BE2C (cell line): ENCODE measurements around the gene DAB1.

Experiments used
- DNase-seq: peaks from one replicate; pipeline ENCODE4 v3.0.0-alpha.2; 2020
- H3K27me3 ChIP-seq: fragments of 250-450 bp; sonication (Bioruptor Pico); 2 replicates; pipeline ENCODE4 v1.5.1; 2020; ENCODE audit warnings: mild to moderate bottlenecking
- H3K36me3 ChIP-seq: fragments of 250-450 bp; sonication (Bioruptor Pico); 2 replicates; pipeline ENCODE4 v1.5.1; 2020; ENCODE audit warnings: mild to moderate bottlenecking
- H3K4me1 ChIP-seq: fragments of 250-450 bp; sonication (Bioruptor Pico); 2 replicates; pipeline ENCODE4 v1.5.1; 2020
- H3K4me3 ChIP-seq: 2 replicates; pipeline ENCODE4 v1.5.1; 2011; ENCODE audit warnings: low read depth, low read length
- H3K9me3 ChIP-seq: fragments of 250-450 bp; sonication (Bioruptor Pico); 2 replicates; pipeline ENCODE4 v1.5.1; 2020
- CTCF ChIP-seq: IDR thresholded peaks from 2 replicates; pipeline ENCODE4 v1.5.1; 2012; ENCODE audit warnings: mild to moderate bottlenecking, low read depth, low read length

Gene DAB1

DNA sequence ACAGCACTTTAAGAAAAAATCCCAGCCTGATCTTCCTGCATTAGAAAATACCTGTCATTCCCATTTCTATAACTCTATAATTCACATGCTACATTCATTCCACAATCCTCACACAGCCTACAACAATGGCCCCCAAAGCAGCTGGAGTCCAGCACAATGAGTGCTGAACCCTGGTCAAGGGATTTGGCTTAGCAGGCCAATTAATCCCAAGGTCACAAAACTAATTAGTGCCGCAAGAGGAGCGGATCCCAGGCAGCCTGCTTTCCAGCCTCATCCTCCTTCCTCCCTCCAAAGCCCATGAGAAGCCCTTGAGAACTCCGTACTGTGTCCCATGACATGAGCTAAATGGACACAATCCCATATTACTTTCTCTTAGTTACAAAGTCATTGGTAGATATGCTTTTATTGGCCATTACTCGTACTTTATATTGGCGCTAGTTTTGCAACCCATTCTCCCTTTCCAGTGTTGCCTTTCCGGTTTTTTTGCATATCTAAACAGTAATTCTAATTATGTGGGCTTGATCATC is 94.8 kb downstream of the DAB1 start:
- Histone ChIP-seq H3K9me3 (no peaks in the 10 kb centered on the region), H3K4me3 (no peak overlapping the region), H3K36me3 (no peaks in the 10 kb centered on the region), H3K27me3 (no peaks in the 10 kb centered on the region), H3K4me1 (no peaks in the 10 kb centered on the region)
- DNase-seq, result no peak
- TF ChIP-seq CTCF, result no peak

GRCh38 chr1:57327946-57328345 is 95.9 kb downstream of the DAB1 start:
- Histone ChIP-seq H3K9me3 (no peaks in the 10 kb centered on the region), H3K36me3 (no peaks in the 10 kb centered on the region), H3K27me3 (no peaks in the 10 kb centered on the region), H3K4me3 (no peak overlapping the region), H3K4me1 (no peaks in the 10 kb centered on the region)
- no peak for DNase-seq
- TF ChIP-seq CTCF, result no peak

DNA sequence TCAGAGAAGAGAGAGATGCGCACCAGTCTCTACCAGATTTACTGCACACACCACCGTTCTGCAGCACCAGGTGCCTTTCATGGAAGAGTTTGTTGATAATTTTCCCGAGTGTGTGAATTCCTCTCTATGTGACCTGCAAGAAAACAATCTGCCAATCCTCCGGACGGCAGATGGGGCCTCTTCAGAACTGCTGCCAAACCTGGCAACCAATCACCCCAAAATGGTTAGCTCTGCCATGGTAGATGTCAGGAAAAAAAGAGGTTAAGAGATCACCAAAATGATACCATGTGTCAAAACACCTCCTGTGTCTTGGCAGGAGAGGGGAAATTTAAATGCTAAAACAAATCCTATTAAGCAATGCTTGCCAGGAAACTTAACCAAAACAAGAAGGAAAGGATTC is 96.5 kb downstream of the DAB1 start:
- no peaks in the 10 kb centered on the region for H3K9me3 ChIP-seq
- H3K4me1 ChIP-seq, result no peaks in the 10 kb centered on the region
- no peak for DNase-seq
- no peak overlapping the region for H3K4me3 ChIP-seq
- TF ChIP-seq CTCF, result no peak
- H3K36me3 ChIP-seq, result no peaks in the 10 kb centered on the region
- no peaks in the 10 kb centered on the region for H3K27me3 ChIP-seq

GRCh38 chr1:57325536-57325935 is 98.3 kb downstream of the DAB1 start:
- Histone ChIP-seq H3K4me3 (no peak overlapping the region), H3K9me3 (no peaks in the 10 kb centered on the region), H3K36me3 (no peaks in the 10 kb centered on the region), H3K27me3 (no peaks in the 10 kb centered on the region), H3K4me1 (no peaks in the 10 kb centered on the region)
- no peak for TF ChIP-seq CTCF
- DNase-seq, result no peak

- no peak for TF ChIP-seq CTCF
- Histone ChIP-seq H3K4me3 (no peak overlapping the region), H3K4me1 (no peaks in the 10 kb centered on the region), H3K27me3 (no peaks in the 10 kb centered on the region), H3K9me3 (no peaks in the 10 kb centered on the region), H3K36me3 (no peaks in the 10 kb centered on the region)
- DNase-seq, result no peak
These were observed 98.7 kb downstream of the DAB1 start for GRCh38 chr1:57325117-57325516.

- Histone ChIP-seq H3K27me3 (no peaks in the 10 kb centered on the region), H3K4me1 (no peaks in the 10 kb centered on the region), H3K4me3 (no peak overlapping the region), H3K36me3 (no peaks in the 10 kb centered on the region), H3K9me3 (no peaks in the 10 kb centered on the region)
- no peak for DNase-seq
- TF ChIP-seq CTCF, result no peak
These were observed 99.5 kb downstream of the DAB1 start for GRCh38 chr1:57324388-57324787.
